NT2/D1 (cell line): ENCODE results near the gene GPM6B.

ENCODE experiments used
- SUZ12 ChIP-seq: IDR thresholded peaks from 2 replicates; pipeline ENCODE4 v1.6.1; 2011; ENCODE audit not compliant: insufficient read length, insufficient read depth; ENCODE audit errors: extremely low read depth
- ZNF274 ChIP-seq: IDR thresholded peaks from 2 replicates; pipeline ENCODE4 v1.6.1; 2011; ENCODE audit warnings: mild to moderate bottlenecking, low read depth, low read length

- TF ChIP-seq ZNF274 (no peak), SUZ12 (no peak)
These were observed 35.9 kb downstream of the GPM6B start for GRCh38 chrX:13780868-13781427.
